HG03108 (cell line): Measurements from ENCODE around the gene SERPINA3.

ENCODE experiments used
- ATAC-seq: cut with Tn5 transposase; IDR thresholded peaks from one replicate; pipeline ENCODE4 v1.9.1; 2021; ENCODE audit warnings: moderate library complexity; ENCODE audit not compliant: unreplicated experiment

Gene SERPINA3

DNA sequence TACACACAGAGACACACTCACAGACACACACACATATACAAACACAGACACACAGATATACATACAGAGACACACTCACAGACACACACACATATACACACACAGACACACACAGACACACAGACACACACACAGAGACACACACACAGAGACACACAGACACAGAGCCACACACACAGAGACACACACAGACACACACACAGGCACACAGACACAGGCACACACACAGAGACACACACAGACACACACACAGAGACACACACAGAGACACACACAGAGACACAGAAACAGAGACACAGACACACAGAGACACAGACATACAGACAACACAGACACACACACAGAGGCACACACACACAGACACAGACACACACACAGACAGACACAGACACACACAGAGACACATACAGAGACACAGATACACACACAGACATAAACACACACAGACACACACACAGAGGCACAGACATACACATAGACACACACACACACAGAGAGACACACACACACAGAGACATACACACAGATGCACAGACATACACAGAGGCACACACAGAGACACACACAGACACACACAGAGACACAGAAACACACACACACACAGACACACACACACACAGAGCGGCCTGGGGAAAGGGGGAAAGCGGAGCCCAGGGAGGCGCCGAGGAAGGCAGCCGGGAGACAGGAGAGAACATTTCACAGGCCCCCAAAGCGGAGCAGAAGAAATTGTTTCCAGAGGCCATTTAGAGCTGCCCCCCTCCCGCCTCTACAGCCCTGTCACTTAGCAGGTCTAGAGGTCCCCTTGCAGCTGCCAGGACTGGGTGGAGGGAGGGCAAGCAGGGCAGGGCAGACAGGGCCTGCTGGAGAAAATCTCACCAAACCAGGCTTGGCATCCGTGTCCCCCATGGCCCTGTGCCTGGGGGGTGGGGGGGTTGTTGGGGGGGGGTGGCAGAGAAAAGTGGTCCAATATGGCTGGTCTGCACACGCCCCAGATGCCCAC, 38.9 kb downstream of the SERPINA3 start:
- no peak for ATAC-seq

DNA sequence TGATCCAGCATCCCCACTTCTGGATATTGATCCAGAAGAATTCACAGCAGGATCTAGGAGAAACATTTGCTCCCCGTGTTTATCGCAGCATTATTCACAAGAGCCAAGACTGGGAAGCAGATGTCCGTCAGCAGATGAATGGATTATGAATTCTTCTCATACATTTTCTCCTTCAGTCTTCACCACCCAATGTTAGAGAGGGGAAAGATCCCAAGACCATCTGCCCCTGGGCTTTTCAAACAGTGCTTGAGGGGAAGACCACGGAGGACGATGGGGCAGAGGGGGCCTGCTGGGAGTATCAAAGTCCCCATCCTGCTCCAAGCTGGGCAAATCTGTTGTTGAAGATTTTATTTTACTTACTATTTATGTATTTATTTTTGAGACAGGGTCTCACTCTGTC, 41.1 kb downstream of the SERPINA3 start:
- no peak for ATAC-seq

DNA sequence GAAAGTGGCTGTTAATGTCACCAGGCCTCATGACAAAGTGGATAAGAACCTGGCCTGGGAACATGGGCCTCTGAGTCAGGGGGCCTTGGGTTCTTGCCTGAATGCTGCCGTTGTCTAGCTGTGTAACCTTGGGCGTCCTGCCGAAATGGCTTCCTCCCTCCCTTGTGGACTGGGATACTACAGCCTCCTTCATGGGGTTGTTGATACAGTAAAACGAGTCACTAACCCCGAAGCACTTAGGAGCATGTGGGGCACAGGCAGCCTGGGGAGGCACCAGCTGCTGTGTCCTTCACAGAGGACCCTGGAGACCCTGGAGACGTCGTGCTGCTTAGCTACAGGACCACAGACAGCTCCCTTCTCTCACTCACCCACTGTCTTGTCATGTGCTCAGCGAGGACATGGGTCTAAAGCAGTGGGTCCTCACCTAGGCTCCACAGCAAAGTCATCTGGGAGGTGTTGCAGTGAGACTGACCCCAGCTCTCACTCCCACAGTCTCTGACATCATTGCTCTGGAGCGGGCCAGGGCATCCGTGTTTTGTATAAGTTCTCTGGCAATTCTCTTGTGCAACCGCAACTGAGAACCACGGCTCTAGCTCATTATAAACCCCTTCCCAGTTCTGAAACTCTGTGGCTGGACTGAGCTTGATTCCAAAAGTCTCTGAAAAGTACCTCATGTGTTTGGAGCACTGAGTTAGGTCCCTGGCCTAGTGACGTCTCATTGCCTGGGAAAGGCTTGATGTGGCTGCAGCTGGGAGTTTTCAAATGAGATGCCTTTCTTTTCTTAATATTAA, 42.1 kb downstream of the SERPINA3 start:
- no peak for ATAC-seq

DNA sequence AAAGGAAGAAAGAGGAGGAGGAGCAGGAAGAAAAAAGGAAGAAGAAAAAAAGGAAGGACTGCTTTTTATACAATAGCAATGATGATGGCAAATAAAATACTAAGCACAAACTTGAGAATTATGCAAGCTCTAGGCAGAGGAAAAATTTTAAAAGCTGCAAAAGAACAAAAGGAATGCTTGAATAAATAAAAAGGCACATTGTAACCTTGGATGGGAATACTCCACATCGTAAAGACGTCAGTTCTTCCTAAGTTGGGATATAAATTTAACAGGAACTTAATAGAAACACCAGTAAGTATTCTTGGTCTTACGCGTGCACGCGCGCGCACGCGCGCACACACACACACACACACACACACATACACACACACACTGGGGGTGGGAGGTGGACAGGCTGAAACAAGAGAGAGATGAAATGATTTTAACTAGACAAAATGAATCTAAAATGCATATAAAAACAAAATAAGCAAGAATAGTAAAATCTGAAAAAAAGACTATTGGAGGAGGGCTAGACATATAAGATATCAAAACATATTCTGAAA, 43.0 kb downstream of the SERPINA3 start:
- ATAC-seq, result no peak

DNA sequence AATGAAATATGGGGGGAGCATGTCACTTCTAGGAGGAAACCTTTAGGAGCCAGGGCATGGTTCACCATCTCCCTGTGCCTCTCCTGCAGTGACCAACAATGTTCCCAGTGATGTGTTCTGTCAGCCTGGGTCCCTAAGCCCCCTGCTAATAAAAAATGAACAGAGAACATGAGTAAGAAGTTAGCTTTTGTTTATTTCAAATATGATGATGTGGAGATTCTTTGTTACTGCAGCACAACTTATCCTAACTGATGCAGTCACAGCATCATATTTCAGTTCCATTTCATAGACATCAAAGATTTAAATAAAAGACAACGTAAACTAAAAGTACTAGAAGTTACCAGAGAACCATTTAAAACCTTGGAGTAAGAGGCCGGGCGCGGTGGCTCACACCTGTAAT, 43.9 kb downstream of the SERPINA3 start:
- ATAC-seq, result no peak

DNA sequence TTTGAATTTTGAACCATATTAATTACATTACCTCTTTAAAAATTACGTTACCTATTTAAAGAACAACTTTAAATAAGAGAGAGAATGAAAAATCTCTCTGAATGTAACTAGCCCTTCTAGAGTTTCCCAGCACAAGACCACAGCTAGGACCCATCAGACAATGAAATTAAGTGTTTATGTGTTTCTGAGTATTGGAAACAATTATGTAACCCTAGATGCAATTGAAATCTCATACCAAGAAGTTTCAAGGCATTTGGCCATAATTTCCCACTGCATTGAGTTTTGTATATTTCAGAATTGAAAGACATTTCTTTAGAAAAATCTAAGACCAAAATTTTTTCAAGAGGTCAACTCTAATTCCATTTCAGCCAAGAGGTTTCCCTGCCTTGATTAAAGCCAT, 47.1 kb downstream of the SERPINA3 start:
- ATAC-seq, result no peak

DNA sequence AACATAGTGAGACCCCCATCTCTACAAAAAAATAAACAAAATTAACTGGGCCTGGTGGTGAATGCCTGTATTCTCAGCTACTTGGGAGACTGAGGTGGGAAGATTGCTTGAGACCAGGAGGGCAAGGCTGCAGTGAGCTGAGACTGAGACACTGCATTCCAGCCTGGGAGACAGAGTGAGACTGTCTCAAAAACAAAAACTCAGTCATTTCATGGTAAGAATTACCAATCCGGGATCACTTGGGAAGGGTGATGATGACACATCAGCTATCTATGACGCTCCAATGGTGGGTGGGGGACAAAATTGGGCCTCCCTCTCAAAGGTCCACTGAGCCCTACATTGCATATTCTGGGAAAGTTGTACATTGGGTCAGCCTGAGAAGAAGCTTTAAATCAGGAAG, 47.7 kb downstream of the SERPINA3 start:
- no peak for ATAC-seq

DNA sequence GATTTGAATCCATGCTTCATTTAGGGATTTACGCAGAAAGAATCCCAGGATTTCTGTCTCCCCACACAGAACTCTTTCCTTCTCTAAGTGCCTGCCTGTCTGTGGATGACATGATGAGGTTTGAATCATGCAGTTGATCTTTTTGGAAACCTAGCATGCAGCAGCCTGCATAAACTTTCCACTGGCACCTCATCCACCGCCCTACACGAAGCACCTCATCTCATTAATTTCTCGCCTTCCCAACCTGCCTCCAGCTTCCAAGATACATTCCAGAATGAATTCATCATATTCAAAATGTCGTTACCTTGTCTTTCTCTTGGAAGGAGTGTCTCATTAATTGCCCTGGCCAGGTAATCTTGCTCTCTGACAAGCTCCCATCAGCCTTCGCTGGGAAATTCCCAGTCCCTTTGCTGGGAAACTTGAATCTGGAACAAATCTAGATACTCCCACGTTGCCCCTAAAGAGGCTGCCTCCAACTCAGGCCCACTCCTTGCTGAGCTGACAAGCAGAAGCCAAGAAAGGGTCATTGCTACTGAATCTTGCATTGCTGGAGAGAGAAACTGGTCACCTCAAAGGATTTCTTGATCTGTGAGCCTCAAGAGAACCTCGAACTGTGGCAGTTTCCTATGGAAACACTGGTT, 48.2 kb downstream of the SERPINA3 start:
- ATAC-seq, result no peak

DNA sequence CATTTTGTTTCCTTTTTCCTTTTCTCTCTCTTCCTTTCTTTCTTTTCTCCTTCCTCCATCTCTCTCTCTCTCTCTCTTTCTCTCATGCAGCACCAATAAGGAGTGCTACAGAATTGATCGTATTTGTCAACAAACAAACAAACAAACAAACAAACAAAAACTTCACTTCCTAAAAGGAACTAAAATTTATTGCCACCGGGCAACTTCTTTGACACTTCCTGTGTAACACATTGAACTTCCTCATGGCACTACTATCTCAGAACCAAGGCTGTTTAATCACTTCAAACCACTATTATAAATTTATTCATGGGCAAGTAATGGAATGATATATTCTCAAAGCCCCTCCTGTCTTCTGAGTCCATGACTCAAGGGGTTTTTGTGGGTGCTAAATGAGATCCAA, 51.3 kb downstream of the SERPINA3 start:
- no peak for ATAC-seq

DNA sequence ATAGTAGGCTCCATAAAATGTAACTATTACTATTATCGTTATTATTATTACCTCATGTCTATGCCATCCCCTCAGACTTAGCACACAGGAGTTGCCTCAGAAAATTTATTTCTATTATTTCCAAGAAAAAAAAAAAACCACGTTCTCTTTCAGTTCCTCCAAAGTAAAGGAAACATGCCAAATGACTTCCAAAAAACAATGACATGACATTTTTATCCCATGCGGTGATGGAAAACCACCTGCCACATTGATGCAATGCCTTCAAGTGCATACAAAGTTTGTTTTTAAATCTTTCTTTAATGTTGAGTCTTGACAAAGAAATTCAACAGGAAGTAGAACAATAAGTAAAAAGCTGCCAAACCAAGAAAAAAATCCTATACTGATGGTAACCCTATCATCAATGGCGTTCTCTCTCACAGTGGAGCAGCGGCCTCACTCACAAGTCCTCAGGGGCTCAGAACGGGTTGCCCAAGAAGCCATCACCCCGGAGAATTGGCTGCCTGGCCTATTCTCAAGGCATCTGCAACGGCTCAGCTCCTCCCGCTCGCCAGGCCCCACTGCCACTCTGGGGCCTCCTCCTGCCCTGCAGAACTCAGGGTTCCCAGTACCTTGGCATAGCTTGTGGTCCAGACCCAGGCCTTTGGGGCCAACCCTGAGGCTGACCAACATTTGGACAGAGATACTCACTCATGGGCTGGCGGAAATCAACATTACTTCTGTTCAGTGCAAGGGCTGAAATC, 51.9 kb downstream of the SERPINA3 start:
- ATAC-seq, result no peak

DNA sequence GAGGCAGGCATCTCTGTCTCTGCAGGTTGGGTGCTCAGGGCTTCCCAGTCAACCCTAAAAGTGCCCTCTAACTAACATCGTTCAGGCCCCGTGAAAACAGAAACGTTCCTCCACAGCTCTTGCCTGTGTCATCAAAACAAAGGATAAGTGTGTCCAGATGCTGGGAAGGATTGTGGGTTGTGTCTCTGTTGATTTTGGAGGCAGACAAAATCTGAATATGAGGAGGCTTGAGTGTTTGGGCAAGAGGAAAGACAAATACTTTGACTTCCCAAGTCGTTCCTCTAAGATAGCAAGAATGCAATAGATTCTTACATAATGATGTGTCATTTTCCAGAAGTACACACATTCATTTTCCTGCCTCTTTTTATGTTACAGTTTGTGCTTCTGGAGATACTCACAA, 52.9 kb downstream of the SERPINA3 start:
- no peak for ATAC-seq

DNA sequence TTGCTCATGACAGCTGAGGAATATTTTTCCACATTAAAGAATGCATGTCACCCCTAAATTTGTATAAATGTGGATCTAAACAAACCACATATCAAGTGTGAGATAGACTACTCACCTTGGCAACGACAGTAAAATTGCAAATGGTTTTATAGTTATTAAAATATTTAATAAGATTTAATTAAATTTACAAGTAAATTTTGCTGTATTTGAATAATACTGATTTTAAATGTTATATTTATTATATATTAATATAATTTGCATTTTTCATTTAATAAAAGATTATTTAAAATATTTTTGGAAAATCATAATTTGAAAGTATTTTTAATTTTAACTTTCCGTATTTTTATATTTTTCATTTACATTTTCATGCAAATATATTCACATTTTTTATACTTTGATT, 53.4 kb downstream of the SERPINA3 start:
- ATAC-seq, result no peak

DNA sequence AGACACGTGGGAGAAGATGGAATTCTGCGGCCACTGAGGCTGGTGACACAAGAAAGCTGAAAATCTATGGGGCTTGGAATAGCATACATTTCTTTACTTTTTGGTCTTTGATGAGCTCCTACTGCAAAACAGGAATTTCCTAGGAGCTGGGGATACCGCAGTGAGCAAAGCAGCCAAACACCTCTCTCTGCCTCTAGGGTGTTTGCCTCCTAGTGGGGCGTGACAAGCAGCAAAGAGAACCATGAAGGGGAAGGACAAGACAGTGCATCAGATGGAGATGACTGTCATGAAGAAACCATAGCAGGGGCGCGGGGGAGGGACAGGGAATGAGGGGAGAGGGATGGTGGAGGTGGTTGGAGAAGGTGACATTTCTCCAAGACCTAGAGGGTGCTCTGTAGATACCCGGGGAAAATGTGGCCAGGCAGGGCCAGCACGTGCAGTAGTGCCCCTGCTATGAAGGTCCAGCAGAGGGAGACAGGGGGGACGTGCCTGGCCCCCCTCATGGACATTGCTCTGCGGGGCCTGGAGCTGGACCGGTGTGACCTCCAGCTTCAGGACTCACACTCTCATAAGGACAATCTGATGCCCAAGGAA, 58.6 kb downstream of the SERPINA3 start:
- no peak for ATAC-seq

DNA sequence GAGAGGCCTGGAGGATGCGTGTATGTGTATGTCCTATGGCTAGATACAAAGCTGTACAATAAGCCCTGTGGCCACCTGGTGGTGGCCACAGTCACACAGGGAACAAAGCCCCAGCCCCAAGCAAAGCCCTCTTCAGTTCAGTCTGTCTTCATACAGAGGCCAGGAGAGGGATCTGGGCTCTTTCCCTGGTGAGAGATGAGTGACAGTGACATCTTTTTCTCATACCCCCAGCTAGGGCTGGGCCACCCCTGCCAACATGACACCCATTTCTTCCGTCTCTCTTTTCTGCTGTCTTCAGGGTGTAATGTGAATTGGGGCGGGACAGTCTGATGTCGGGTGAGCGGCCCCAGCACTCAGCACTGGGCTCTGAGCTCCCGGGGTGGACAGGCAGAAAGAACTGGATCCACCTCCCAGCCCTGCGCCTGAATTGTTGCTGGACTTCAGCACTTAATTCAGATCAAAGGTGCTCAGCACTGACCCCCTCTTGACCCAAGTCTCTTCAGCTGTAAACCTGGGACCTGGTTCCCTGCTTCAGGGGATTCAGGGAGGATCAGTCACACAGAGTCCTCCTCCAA, 59.8 kb downstream of the SERPINA3 start:
- no peak for ATAC-seq

DNA sequence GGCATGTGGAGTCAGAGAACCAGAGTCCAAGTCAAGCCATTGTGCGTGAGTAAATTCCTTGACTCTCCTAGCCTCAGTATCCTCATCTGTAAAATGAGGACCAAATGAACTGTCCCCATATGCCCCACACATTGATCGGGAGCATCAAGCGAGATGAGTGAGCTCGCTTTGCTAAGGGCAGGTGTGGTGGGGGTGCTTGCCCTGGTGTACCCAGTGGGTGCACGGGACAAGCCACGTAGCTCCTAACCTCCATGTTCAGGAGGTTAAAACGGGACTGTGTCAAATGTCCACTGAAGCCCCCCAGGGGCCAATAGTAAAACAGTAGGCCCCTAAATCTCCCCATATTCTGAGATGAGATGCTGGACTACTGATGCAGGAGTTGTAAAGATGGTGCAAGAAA, 60.9 kb downstream of the SERPINA3 start:
- no peak for ATAC-seq
